Astrocyte of the cerebellum (primary cell): ENCODE measurements around the gene CYB561D1.

Experiments used
- DNase-seq: peaks from one replicate; pipeline ENCODE4 v3.0.0-alpha.2; 2011; ENCODE audit warnings: low read depth
- H3K4me3 ChIP-seq: 2 replicates; pipeline ENCODE4 v1.5.1; 2011; ENCODE audit warnings: mild to moderate bottlenecking, low read depth, low read length, moderate library complexity
- in situ Hi-C: cut with HindIII; loops from 2 replicates; pipeline ENCODE4 v1.10.0; 2017; ENCODE audit warnings: low sequenced_read_pairs
- TF ChIP-seq, protein P1 (sequence below): IDR thresholded peaks from 2 replicates; pipeline ENCODE4 v1.5.1; 2012; ENCODE audit warnings: low read length, low read depth, moderate library complexity, mild to moderate bottlenecking; ENCODE audit errors: missing control alignments

Gene CYB561D1

DNA sequence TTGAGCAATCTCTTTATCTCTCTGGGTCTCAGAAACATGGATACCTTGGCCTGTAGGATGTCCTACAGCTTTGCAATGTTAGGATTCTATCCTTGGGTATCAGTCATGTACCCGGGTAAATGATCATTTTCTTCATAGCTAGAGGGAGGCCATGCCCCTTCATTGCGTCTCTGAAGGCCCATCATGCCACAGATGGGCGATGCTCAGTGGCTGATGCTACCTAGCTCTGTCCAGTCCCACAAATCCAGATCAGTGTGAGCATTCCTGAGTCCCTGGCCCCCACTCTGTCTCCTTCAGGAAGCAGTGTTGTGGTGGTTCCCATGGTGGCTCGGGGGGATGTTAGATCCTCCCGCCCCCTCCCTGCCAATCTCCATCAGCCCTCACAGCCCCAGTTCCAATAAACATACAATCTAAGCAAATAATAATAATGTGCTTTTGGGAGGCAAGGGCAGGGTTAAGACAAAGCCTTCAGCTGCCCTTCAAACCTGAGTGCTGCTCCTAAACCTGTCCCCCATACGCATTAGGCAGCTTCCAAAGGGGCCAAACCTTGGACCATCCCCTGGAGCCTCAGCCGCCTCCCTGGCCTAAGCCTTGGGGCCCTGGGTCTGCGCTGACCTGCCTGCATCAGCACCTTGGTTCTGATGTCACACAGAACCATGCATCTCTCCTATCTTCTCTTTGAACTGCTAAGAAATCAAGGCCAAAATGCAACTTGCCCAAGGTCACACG is 45.1 kb downstream of the CYB561D1 start:
- TF ChIP-seq, protein P1, sequence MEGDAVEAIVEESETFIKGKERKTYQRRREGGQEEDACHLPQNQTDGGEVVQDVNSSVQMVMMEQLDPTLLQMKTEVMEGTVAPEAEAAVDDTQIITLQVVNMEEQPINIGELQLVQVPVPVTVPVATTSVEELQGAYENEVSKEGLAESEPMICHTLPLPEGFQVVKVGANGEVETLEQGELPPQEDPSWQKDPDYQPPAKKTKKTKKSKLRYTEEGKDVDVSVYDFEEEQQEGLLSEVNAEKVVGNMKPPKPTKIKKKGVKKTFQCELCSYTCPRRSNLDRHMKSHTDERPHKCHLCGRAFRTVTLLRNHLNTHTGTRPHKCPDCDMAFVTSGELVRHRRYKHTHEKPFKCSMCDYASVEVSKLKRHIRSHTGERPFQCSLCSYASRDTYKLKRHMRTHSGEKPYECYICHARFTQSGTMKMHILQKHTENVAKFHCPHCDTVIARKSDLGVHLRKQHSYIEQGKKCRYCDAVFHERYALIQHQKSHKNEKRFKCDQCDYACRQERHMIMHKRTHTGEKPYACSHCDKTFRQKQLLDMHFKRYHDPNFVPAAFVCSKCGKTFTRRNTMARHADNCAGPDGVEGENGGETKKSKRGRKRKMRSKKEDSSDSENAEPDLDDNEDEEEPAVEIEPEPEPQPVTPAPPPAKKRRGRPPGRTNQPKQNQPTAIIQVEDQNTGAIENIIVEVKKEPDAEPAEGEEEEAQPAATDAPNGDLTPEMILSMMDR: no peak
- in situ Hi-C loops: loop anchor here (5.0 to 10.0 kb wide), 3 partner anchors 47 to 228 kb away; partner anchors contain the start of gene CYB561D1
- no peak for DNase-seq
- no peak overlapping the region for H3K4me3 ChIP-seq

DNA sequence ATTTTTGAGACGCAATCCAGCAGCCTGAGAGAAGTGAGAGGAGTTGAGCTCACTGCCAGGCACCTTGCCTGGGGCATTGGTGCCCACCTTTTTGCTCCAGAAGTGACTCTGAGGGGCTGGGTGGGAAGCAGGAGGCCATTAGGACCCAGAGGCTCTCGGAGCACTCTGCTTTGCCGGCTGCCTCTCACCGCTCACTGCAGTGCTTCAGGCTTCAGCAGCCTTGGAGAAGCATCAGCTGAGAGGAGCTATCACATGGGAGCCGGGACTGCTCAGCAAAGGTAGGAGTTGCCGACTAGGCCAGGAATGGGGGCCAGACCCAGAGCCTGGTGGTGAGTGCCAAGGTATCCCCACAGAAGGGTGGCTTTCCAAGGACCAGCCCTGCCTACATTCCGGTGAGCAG is 45.8 kb downstream of the CYB561D1 start, which contains the start of gene GPR61:
TSS of gene GPR61 (plus strand) at position 197 of the 400 bp plus-strand sequence. CDS start 3,151 bp downstream, outside the sequence.
- no peak within 1 kb of the TSS for H3K4me3 ChIP-seq
- DNase-seq: no peak
- in situ Hi-C loops: loop anchor here (5.0 to 10.0 kb wide), 4 partner anchors 47 to 228 kb away; partner anchors contain the start of gene CYB561D1
- TF ChIP-seq, protein P1: no peak

DNA sequence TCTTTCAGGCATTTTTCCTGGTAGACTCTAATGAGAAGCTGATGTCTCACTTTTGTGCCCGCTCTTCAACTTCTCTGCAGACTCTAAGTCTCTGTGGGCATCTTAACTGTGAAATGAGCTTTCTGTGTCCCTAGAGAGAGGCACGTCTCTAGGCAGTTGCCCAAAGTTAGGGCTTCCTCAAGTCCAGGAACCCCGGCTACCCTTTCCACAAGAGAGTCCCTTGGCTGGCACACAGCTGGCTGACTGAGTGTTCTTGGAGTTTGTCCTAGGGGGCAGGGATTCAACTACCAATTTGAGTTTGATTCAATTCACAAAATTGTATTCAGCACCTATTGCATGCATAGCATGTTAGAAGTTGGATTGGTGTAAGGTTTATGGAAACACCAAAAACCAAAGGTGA is 47.2 kb downstream of the CYB561D1 start:
- H3K4me3 ChIP-seq: no peak overlapping the region
- DNase-seq: no peak
- in situ Hi-C loops: loop anchor here (10.0 kb wide), 1 partner anchor 164 kb away; no protein-coding TSS in a partner anchor
- TF ChIP-seq, protein P1: no peak

GRCh38 chr1:109542657-109543056 is 48.8 kb downstream of the CYB561D1 start:
- TF ChIP-seq, protein P1: no peak
- in situ Hi-C loops: loop anchor here (10.0 kb wide), 1 partner anchor 162 kb away; no protein-coding TSS in a partner anchor

GRCh38 chr1:109543283-109543987 is 49.5 kb downstream of the CYB561D1 start:
- no peak overlapping the region for H3K4me3 ChIP-seq
- in situ Hi-C loops: loop anchor here (10.0 kb wide), 1 partner anchor 161 kb away; no protein-coding TSS in a partner anchor
- TF ChIP-seq, protein P1: no peak
- no peak for DNase-seq

More at GRCh38 chr1:109542657-109543056, 48.8 kb downstream of the CYB561D1 start:
- no peak for DNase-seq
- no peak overlapping the region for H3K4me3 ChIP-seq

DNA sequence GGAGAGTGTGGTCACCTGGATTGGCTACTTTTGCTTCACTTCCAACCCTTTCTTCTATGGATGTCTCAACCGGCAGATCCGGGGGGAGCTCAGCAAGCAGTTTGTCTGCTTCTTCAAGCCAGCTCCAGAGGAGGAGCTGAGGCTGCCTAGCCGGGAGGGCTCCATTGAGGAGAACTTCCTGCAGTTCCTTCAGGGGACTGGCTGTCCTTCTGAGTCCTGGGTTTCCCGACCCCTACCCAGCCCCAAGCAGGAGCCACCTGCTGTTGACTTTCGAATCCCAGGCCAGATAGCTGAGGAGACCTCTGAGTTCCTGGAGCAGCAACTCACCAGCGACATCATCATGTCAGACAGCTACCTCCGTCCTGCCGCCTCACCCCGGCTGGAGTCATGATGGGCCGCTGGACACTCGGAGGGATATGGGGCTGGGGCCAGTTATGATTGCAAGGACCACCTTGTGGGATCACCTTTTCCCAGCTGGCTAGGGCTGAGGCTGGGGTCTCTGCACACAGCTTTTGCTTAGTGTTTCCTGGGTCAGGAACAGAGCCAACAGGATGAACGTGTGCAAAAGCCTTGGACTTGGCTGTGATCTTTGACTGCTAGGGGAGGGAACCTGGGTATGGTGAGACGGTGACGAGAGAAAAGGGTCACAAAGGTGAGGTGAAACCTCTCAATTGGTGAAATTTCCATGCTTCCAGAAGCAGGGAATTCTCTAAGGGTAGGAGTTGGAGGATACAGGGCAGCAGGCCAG is 50.3 kb downstream of the CYB561D1 start:
- TF ChIP-seq, protein P1: no peak
- in situ Hi-C loops: loop anchor here (10.0 kb wide), 1 partner anchor 161 kb away; no protein-coding TSS in a partner anchor
- no peak overlapping the region for H3K4me3 ChIP-seq
- DNase-seq: no peak
